HG03159 (cell line): ENCODE measurements around the gene ARIH2.

ENCODE experiments used
- ATAC-seq: cut with Tn5 transposase; IDR thresholded peaks from one replicate; pipeline ENCODE4 v1.9.1; 2021; ENCODE audit warnings: mild to moderate bottlenecking, moderate library complexity; ENCODE audit not compliant: unreplicated experiment

The ARIH2 gene

DNA sequence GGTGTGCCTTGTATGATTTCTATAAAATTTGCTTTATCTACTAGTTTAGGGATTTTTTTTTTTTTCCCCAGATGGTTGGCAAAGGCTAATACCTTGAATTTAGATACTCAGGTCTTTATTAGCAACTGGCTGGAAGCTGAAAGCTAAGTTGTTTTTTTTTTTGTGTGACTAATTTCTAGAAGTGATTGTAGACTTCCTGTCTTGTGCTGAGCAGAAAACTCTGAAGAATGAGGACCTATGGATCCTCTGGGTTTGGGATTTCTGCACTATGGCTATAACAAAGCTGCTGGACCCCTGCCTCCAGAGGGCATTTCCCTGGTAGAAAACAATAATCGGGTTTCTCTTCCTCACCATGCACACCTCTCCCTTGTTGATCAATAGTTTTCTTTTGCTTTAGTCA, 10.0 kb downstream of the ARIH2 start:
- no peak for ATAC-seq

DNA sequence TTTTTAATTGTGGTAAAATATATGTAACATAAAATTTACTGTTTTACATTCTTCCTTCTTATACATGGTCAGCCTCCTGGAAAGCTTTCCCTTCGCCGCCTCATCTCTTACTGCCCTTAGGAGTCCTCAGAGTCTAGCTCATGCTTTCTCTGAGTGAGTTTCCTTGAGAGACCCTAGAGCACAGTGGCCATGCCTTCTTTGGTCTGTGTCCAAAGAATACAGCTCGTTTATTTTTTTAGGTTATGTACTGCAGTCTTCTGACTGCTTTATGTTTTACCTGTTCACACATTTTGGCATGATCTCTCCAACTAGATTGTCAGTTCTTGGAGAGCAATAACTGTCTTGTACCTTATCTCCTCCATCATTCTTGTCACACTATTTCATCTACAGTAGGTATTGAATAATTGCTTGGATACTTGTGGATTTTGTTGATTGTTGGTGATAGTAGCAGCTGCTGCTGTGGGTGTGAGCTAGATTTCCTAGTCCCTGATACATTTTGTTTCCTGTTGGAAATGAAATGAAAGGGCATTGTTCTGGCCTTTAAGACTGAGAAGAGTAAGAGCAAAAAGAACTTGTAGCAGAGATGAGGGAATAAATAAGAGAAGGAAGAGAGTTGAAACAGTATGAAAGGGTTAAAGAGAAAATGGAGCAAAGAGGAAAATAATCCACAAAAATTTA, 10.9 kb downstream of the ARIH2 start:
- ATAC-seq: no peak

DNA sequence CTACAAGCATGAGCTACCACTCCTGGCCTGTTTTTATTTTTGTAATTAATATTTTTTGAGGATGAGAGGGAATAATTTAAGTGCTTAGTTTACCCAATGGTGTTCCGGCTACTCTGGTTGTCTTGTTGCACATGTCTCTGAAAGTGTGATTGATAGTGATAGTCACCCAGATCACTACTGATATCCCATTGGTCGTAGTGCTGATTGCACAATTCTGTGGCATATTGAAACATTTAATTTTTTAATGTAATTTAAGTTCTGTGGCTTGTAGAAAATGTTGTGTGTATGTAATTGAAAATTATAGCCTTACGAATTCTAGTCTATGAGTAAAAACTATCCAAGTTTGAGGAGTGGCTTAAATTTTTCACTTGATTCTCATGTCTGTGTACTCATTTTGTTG, 11.9 kb downstream of the ARIH2 start:
- ATAC-seq: no peak

DNA sequence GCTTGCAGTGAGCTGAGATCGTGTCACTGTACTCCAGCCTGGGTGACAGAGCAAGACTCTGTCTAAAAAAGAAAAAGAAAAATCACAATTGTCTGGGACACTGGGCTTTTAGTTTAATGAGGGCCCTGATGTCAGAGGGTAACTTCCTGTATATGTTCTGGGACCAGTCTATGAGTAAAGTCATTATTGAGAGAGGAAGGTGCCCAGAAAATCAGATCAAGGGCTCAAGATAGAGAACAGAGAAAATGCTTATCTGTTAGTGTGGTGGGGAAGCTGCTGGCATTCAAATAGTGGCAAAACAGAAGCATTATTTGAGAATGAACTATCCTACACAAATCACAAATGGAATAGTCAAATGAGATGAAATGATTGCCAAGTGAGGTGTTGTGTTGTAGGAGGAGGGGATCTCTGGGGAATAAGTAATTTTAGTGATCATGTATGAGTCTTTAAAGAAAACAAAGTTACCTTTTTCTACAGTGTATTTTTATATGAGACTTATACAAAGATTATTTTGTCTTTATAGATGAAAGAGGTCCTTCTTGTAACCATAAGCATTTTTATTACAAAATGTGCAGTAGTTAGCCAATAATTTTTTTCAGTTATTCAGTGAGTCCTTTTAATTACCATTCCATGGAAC, 13.4 kb downstream of the ARIH2 start:
- ATAC-seq: no peak

DNA sequence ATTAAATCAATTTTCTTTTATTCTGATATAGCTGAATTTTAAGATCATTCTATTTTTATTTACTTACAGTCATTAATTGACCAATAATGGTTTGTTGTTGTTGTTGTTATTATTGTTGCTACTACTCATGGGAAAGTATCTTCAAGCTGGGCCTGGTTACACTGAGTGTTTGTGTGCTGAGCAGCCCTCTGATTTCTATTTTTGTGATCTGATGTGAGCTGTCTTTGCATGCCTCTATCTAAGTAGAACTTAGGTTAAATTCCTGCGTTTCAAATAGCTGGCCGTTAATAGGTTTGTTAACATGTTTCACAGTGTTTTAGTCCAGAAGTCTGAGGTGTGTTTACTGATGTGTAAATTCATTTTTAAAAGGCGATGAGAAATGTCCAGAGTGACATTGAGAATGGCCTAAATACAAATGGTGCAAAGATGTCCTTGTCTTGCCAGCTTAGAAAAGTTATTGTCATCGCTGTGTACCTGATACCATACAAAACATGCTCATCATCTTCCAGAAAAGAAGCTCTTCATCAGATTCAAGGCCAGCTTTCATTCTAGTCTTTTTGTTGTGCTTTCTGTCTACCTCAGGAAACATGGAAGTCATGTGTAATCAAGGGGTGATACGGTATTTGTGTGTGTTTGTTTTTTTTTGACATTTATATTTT, 15.8 kb downstream of the ARIH2 start:
- ATAC-seq: no peak

DNA sequence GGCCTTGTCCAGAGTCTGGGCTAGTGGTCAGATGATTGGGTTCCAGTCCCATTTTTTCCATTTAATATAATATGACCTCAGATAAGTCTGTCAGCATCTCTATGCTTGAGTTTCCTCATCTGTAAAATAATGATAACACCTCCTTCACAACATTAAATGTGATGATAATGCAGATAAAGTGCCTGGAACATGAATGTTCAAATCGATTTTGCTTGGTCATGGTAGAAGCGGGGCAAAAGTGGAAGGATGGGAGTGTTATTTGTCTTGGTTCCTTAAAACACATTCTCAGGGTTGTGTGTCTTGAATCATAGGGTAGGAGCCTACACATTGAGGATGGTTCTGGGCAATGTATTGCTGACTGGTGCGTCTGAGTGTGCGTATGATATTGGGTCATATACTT, 16.9 kb downstream of the ARIH2 start:
- ATAC-seq: no peak

DNA sequence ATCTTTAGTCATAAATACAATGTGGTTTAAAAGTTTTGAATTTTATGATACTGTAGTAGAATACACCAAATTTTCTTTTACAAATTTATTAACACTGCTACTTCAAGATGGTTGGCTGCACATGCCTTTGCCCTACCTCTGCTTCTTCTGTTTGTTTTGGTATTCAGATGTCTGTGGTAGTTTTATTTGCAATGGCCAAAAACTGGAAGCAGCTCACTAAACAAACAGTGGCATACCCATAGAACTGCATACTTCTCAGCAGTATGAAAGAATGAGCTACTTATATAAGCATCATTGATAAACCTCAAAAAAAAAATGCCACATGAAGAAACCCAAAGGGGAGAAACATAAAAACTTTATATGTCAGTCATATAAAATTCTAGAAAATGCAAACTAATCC, 19.5 kb downstream of the ARIH2 start:
- no peak for ATAC-seq

DNA sequence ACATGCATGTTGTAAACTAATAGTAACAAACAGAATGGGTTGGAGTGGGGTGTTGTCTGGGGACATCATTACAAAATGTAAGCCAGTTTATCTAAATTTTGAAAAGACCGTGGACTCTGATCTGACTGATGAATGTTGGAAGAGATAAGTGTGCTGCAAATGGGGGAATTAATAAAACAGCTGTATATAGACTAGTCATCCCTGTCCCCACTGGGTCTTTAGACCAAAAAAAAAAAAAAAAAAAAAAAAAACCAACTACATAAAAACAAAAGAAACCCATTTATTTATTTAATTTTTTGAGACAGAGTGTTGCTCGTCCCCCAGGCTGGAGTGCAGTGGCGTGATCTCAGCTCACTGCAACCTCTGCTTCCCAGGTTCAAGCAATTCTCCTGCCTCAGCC, 20.0 kb downstream of the ARIH2 start:
- no peak for ATAC-seq

DNA sequence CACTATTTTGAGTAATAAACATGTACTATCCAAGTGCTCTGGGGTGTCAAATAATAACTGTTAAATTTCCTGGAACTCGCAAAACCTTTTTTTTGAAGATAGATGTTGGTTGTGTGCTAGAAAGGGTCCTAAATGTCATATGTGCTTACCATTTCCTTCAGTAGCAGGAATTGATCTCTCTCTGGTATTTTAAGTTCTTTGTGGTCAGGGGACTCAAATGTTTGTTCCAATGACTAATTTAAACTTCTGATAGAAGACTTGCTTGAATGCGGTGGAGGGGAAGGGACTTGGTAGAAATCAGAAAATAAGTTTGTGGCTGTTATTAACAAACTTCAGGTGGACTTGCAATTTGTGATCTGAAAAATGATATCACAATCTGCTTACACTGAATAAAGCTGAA, 26.8 kb downstream of the ARIH2 start:
- no peak for ATAC-seq

DNA sequence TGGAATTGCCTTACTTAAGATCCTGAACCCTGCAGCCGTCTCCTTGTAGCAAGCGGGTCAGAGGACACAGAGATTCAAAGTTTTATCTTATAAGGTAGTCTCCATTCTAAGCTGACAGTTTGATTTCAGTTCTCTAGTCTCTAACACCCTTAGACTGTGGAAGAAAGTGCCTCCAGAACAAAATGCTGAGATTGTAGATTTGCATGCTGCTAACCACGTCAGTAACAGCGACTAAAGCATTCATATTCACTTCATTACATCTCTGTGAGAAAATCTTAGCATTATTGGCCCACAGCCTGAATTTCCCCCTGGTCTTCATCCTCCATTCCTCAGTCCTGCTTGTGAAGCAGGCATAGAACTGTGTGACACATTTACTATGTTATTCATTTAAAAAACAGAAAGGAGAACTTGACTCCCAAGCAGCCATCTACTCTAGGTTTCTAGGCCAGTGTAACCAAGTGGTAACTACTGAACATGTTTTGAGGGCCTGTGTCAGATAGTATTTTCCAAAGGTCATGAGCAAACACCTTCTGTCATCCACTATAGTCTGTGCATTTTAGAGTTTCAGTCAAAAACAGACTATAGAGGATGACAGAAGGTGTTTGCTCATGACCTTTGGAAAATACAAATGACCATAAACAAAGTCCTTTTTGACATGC, 27.4 kb downstream of the ARIH2 start:
- no peak for ATAC-seq

DNA sequence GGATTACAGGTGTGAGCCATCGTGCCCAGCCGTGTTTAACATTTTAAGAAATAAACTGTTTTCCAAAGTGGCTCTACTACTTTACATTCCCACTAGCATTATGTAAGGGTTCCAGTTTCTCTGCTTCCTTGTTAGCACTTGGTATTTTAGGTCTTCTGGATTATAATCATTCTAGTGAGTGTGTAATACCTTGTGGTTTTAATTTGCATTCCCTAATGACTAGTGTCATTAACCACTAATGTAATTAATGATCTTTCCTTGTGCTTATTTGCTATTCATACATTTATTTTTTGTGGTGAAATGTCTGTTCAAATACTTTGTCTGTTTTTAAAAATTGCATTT, 30.7 kb downstream of the ARIH2 start:
- ATAC-seq: no peak

DNA sequence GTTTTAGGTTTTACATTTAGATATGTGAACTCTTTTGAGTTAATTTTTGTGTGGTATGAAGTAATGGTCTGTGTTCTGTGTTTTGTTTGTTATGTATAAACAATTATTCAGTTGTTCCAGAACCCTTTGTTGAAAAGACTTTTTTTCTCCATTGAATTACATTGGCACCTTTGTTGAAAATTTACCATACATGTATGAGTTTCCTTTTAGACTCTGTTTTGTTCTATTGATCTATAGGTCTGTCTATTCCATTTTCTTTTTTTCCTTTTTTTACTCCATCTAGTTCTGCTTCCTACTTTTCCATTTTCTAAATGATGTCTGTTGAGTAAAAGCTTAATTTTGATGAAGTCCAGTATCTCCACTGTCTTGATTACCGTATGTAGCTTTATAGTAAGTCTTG, 31.4 kb downstream of the ARIH2 start:
- no peak for ATAC-seq

DNA sequence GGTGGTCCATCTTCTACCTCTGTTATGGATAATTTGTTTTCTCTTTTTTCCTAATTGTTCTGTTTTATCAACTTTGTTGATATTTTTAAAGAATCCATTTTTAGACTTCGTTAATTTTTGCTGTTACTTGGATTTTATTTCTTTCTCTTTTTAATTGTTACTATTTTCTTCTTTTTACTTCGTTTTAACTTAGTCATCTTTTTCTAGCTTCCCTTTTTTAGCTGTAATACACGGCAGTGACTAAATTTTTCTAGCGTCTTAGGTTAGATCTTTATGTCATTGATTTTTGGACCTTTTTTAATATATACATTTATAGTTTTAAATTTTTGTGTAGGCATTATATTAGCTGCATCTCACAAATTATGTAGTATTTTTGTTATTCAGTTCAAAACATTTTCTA, 33.1 kb downstream of the ARIH2 start:
- ATAC-seq: no peak

DNA sequence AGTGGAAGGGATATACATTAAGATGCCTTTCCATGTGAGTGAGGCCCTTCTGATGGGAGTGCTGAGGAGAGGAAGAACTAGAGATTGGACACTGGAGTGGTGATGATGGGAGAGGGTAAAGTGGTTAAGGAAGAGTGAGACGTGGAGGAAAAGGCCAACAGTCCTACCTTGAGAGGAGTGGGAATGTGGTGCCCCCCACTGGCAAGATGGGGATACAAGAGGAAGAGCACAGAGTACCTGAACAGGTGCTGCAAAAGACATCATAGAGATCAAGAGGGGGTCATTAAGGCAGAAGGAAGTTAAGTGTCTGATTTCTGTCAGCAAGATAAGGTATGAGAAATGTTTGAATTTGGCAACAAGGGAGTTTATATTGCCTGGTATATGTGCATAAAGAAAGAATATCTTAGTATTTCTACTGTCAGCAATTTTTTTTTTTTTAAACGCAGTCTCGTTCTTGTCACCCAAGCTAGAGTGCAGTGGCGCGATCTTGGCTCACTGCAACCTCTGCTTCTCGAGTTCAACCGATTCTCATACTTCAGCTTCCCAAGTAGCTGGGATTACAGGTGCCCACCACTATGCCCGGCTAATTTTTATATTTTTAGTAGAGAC, 34.0 kb downstream of the ARIH2 start:
- no peak for ATAC-seq

DNA sequence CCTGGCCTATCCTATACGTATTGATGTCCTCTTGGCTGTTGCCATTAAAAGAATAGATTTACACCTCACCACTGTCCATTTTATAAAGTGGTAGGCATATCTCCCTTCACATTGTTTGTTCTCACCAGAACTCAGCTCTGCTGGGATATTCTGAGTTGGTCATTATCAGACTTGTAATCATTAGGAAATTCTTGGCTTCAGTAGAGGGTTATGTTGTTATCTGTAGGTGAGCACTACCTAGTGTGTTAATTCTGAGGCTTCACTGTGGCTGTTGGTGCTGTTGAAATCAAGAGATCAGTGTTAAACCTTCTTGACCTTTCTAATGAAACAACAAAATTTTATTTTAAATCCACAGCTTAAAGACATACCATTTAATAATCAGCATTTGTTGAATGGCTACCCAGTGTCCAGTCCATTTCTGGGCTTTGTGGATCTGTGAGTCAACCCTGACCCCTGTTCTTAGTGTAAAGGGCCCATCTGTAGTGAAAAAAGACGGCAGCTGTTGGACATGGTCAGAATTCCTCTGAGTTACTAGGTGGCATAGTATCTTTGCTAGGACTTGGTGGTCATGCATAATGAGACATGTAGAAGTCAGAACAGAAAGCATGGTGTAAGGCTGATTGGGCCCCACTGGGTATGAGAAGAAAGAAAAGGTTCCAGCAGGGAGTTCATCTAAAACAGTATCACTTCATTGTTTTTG, 38.5 kb downstream of the ARIH2 start:
- ATAC-seq: no peak

DNA sequence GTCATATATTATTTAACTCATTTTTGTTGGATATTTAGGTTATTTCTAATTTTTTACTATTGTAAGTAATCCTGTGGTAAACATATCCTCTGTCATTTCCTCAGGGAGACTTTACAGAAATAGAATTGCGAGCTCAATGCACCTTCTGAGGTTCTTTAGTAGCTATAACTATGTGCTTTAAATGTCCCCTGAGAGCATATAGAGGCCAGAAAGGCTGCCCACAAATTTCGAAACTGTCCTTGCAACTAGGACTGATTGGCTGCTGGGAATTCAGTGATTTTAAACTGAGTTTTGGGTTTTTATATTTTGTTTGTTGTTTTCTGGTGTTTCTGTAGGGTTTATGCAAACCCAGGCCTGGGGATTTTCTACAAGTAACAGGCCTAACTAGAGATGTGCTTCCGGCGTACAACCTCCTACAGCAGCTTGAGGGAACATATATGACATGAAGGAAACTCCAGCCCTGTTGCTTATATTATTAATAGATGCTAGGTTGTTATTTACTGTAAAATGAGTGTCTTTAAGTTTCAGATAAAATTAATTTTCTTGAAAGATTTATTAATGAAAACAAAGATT, 42.3 kb downstream of the ARIH2 start:
- ATAC-seq: no peak

DNA sequence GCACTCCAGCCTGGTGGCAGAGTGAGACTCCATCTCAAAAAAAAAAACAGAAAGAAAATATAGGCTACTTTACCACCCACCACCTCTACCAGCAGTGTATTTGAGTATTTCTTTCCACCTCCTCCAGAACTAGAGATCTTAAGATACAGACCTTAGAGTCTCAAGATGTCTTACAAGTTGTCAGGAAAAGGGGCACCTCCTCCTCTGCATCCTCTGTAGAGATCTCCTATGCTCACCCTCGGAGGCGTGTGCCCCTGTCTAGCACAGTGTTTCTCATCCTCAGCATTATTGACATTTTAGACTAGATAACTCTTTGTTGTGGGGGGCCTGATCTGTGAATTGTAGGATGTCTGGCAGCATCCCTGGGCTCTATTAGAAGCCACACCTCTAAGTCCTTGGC, 43.7 kb downstream of the ARIH2 start:
- ATAC-seq: no peak

DNA sequence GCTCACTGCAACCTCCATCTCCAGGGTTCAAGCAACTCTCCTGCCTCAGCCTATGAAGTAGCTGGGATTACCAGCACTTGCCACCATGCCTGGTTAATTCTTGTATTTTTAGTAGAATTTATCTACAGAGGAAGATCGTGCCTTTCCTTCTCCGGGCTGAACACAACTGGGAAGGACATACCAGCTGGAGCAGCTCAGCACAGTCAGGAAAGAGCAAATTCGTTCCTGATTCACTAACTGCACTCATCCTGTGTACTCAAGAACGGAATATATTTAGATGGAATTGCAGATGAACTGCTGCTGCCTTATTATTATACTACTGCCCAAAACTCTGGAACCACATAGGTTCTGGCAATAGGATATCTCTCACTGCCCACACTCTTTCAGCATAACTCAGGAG, 44.3 kb downstream of the ARIH2 start:
- no peak for ATAC-seq

DNA sequence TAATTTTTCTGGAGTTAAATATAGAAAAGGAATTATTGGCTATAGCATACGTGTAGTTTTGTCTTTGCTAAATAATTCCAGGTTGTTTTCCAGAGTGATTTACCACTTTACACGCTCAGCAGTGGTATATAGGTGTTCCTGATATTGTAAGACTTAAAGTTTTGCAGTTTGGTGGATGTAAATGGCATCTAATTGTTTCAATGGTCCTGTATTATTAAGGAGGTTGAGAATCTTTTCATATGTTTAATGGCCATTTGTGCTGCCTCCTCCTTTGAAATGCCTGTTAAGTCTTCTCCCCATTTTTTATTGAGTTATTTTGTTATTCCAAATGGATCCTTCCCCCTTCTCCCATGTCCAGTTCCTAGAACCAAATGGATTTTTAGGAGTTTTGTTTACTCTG, 44.9 kb downstream of the ARIH2 start:
- no peak for ATAC-seq

DNA sequence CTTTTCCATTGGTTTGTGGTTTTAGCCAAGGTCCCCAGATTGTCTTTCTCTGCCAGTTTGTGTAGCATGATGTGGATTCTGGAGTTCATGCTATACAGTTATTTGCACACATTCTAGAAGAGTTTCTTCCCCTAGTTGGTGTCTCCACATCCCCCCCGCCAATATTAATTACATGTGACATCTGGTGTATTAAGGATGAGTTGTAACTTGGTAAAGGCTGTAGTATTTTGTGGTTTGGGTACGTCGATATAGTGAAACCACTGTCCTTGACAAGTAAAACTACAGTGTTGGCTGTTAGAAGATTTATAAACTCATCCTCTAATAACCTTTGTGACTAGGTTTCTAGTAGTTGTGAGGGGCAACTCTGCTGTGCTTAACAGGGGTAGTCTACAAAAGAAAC, 47.7 kb downstream of the ARIH2 start:
- no peak for ATAC-seq

DNA sequence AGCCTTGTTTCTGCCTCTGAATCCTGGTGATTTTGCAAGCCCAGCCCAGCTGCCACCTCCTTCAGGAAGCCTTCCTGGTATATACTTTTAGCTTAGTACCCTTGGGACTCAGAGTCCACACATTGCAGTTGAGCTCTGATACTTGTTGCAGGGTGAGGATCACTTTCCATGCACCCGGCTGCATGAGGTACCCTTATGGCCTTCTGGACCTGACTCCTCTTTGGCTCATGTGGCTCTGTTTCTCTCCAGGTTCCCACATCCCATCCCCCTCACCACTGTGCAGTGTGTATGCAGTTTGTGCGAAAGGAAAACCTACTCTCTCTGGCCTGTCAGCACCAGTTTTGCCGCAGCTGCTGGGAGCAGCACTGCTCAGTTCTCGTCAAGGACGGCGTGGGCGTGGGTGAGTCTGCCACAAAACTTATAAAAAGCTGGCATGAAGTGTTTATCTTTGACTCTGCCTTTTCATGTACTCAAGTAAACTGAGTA, 48.3 kb downstream of the ARIH2 start:
- no peak for ATAC-seq
